Measurements from ENCODE around the gene SAP25. TPM values are rescaled to one million over a fixed set of nuclear protein-coding genes. Genes with fewer than 3 reads are reported as not detected.
A peak's percentile ranks its signal among the peaks of the same experiment; 100 is the strongest.

SAP25 gene
- total and polyA plus RNA-seq, 11 donors, result 0.30 to 2.3 (median 0.65) TPM; not detected in 4

GRCh38 chr7:100572949-100573675 is 588 bp downstream of the SAP25 start:
- 93 to 96% (median 95%) methylated on average over 22 to 30 of the region's 30 CpGs for WGBS, 4 donors
- intact Hi-C loops (cut with DNase I), result no loop called here
- H3K36me3 ChIP-seq, result peaks cover 3 to 48% (median 42%) of the 10 kb centered on the region in 9 donors

DNA sequence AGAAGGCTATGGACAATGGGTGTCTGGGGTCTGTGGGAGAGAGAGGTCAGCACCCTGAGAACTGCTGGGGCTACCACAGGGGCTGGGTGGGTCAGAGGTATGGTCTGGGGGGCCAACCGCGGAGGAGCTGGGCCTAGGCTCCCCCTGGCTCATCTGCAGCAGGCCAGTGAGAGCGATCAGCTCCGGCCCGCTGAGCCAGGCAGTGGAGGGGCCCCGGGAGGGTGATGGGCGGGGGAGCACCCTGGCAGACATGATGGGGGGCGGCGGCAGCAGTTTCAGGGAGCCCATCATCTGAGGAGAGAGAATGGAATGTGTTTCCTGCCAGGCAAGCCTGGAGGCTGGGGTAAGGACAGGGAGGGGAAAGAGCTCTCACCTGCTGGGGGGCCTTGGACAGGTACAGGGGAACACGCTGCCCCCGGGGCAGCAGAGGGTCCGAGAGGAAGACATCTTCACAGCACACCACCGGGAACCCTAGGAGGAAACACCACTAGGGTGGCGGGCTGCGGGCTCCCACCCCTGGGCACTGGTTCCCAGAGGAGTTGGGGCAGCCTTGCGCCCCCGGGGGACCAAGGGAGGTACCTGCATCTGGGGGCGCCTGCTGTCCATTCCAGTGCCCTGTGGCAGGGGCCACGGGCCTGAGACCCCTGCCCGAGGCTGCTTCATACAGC is 1.3 kb downstream of the SAP25 start:
- H3K9me3 ChIP-seq, result no peaks in the 10 kb centered on the region
- TF ChIP-seq, protein P1, sequence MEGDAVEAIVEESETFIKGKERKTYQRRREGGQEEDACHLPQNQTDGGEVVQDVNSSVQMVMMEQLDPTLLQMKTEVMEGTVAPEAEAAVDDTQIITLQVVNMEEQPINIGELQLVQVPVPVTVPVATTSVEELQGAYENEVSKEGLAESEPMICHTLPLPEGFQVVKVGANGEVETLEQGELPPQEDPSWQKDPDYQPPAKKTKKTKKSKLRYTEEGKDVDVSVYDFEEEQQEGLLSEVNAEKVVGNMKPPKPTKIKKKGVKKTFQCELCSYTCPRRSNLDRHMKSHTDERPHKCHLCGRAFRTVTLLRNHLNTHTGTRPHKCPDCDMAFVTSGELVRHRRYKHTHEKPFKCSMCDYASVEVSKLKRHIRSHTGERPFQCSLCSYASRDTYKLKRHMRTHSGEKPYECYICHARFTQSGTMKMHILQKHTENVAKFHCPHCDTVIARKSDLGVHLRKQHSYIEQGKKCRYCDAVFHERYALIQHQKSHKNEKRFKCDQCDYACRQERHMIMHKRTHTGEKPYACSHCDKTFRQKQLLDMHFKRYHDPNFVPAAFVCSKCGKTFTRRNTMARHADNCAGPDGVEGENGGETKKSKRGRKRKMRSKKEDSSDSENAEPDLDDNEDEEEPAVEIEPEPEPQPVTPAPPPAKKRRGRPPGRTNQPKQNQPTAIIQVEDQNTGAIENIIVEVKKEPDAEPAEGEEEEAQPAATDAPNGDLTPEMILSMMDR (IDR thresholded peaks at IDR 0.05), result no peak
- TF ChIP-seq POLR2A (IDR thresholded peaks at IDR 0.05), result no peak
- H3K27me3 ChIP-seq, result no peaks in the 10 kb centered on the region
- H3K36me3 ChIP-seq, result peaks cover 3 to 41% (median 35%) of the 10 kb centered on the region in 9 donors
- intact Hi-C loops (cut with DNase I), result no loop called here
- peak in 3 of 5 donors; percentile 19 to 52 (median 24) for DNase-seq
- 84 to 87% (median 86%) methylated on average over 18 to 20 of the region's 20 CpGs for WGBS, 4 donors
- H3K27ac ChIP-seq, result no peak overlapping the region
- ATAC-seq, result no peak
- no peak overlapping the region for H3K4me3 ChIP-seq
- H3K4me1 ChIP-seq, result peaks cover 0 to 26% (median 13%) of the 10 kb centered on the region in 12 donors

More at GRCh38 chr7:100572949-100573675, 588 bp downstream of the SAP25 start:
- no peak overlapping the region for H3K27ac ChIP-seq
- DNase-seq, result peak in 3 of 5 donors; percentile 17 to 47 (median 20)
- H3K4me3 ChIP-seq, result no peak overlapping the region
- no peaks in the 10 kb centered on the region for H3K27me3 ChIP-seq
- H3K4me1 ChIP-seq, result peaks cover 0 to 26% (median 13%) of the 10 kb centered on the region in 12 donors
- no peaks in the 10 kb centered on the region for H3K9me3 ChIP-seq
- TF ChIP-seq POLR2A (IDR thresholded peaks at IDR 0.05), result no peak
- TF ChIP-seq, protein P1 (IDR thresholded peaks at IDR 0.05), result no peak
- no peak for ATAC-seq

DNA sequence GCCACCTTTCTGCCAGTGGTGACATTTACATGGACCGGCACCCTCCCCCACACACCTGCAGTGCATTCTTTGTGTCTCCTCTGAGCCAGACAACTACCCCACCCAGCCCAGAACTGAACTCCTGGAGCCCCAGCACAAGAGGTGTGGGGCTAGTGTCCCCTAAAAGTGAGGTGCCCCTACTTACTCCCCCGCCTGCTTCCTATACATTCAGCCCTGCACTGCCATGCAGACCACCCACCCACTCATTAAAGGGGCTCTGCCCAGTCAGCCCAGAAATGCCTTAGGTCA is 1.9 kb downstream of the SAP25 start:
- DNase-seq, result peak in 1 of 5 donors; percentile 6
- Histone ChIP-seq H3K4me1 (peaks cover 0 to 26% (median 13%) of the 10 kb centered on the region in 12 donors), H3K9me3 (no peaks in the 10 kb centered on the region), H3K4me3 (no peak overlapping the region), H3K36me3 (peaks cover under 1 to 35% (median 28%) of the 10 kb centered on the region in 9 donors), H3K27ac (no peak overlapping the region), H3K27me3 (no peaks in the 10 kb centered on the region)
- intact Hi-C loops (cut with DNase I), result loop anchor here in 1 of 10 donors (2.0 kb wide), 1 partner anchor 13 kb away; no protein-coding TSS in a partner anchor
- ATAC-seq, result no peak
- 98 to 100% (median 99%) methylated on average over 1 to 2 of the region's 2 CpGs for WGBS, 4 donors
- TF ChIP-seq, protein P1 (IDR thresholded peaks at IDR 0.05), result no peak
- no peak for TF ChIP-seq POLR2A (IDR thresholded peaks at IDR 0.05)
